Measurements from ENCODE around the gene USP43.

USP43 gene

DNA sequence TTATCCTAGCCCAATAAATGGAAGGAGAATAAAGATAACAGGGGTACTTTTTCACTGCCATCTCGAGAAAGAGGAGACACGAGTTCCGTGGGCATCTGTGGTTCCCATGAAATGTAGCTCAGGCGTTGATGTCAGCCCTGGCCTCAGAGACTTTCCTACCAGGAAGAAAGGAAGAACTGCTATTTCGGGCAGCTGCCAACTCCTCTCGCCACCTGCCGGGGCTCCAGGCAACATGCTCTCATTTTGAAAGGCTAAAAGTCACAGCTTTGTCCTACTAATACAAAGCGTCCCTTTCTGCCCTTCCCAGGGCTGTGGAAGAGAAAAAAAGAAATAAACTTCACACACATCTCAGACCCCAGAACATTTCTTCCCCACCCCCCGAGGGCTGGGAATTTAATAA is 80.3 kb downstream of the USP43 start:
- no peak for DNase-seq (ENCODE audit: low spot score)
- TF ChIP-seq, protein P1, sequence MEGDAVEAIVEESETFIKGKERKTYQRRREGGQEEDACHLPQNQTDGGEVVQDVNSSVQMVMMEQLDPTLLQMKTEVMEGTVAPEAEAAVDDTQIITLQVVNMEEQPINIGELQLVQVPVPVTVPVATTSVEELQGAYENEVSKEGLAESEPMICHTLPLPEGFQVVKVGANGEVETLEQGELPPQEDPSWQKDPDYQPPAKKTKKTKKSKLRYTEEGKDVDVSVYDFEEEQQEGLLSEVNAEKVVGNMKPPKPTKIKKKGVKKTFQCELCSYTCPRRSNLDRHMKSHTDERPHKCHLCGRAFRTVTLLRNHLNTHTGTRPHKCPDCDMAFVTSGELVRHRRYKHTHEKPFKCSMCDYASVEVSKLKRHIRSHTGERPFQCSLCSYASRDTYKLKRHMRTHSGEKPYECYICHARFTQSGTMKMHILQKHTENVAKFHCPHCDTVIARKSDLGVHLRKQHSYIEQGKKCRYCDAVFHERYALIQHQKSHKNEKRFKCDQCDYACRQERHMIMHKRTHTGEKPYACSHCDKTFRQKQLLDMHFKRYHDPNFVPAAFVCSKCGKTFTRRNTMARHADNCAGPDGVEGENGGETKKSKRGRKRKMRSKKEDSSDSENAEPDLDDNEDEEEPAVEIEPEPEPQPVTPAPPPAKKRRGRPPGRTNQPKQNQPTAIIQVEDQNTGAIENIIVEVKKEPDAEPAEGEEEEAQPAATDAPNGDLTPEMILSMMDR (IDR thresholded peaks at IDR 0.05; ENCODE audit: borderline replicate concordance, control extremely low read depth, extremely low read depth, insufficient read depth, missing control alignments) = no peak
- in situ Hi-C loops (cut with MboI; ENCODE audit: low sequenced_read_pairs, unreplicated experiment) = no loop called here

- TF ChIP-seq, protein P1 (IDR thresholded peaks at IDR 0.05; ENCODE audit: borderline replicate concordance, control extremely low read depth, extremely low read depth, insufficient read depth, missing control alignments) = no peak
- in situ Hi-C loops (cut with MboI; ENCODE audit: low sequenced_read_pairs, unreplicated experiment) = no loop called here
- DNase-seq (ENCODE audit: low spot score) = no peak
Measured at GRCh38 chr17:9726291-9726690, 81.0 kb downstream of the USP43 start.

- TF ChIP-seq, protein P1 (IDR thresholded peaks at IDR 0.05; ENCODE audit: borderline replicate concordance, control extremely low read depth, extremely low read depth, insufficient read depth, missing control alignments) = no peak
- in situ Hi-C loops (cut with MboI; ENCODE audit: low sequenced_read_pairs, unreplicated experiment) = no loop called here
- DNase-seq (ENCODE audit: low spot score) = no peak
Measured at GRCh38 chr17:9728005-9728404, 82.7 kb downstream of the USP43 start.

GRCh38 chr17:9728564-9728963 is 83.2 kb downstream of the USP43 start:
- TF ChIP-seq, protein P1 (IDR thresholded peaks at IDR 0.05; ENCODE audit: borderline replicate concordance, control extremely low read depth, extremely low read depth, insufficient read depth, missing control alignments) = no peak
- in situ Hi-C loops (cut with MboI; ENCODE audit: low sequenced_read_pairs, unreplicated experiment) = no loop called here
- no peak for DNase-seq (ENCODE audit: low spot score)

DNA sequence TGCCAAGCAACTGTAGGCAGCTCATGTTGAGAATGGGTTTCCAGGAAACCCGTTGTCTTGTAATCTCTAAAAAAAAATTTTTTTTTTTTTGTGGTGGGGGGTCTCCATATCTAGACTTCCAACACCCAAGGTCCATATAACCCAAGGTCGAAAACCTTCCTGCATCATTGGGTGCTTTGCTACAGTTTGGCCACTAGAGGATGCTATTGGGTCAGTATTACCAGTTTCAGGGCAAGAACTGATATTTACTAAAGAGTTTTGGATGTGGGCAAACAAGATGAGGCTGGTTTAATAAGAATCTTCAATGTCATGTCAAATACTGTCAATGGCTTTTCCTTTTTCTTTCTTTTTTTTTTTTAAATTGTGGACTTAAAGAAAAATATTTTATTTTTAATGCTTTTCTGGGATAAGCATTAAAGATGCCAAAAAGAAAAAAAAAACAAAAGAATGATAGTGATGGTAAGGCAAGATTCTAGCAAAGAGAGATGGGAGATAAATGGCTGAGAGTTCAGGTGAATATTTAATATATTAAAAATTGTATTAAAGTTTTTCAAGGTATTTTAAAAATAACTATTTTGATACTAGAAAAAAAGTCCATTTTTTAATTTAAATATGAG is 83.8 kb downstream of the USP43 start:
- TF ChIP-seq, protein P1 (IDR thresholded peaks at IDR 0.05; ENCODE audit: borderline replicate concordance, control extremely low read depth, extremely low read depth, insufficient read depth, missing control alignments) = peak; percentile 90
- in situ Hi-C loops (cut with MboI; ENCODE audit: low sequenced_read_pairs, unreplicated experiment) = no loop called here
- peak; percentile 80 for DNase-seq (ENCODE audit: low spot score)

DNA sequence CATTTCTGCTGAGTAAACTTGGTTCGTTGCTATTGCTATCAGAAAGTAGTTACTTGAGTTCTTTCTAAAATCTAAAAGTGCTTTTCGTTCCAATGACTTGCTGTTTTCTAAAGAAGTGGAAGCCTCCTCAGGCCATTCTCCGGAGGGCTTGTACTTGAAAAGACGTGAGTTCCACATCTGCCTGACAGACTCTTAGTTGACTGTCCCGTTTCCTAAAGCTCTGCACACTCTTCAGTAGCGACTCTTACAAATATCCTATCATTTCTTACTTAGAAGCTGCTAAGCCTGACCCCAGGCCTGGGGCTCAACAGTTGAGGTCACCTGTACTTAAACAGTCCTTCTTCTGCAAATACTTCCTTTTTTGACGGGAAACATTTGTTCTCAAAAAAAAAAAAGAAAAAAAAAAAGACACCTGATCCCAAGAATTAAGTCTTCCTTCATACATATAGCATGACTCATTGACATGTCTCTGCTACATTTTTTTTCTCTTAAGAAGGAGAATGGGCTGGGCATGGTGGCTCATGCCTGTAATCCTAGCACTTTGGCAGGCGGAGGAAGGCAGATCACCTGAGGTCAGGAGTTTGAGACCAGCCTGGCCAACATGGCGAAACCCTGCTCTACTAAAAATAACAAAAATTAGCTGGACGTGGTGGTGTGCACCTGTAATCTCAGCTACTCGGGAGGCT is 84.6 kb downstream of the USP43 start:
- in situ Hi-C loops (cut with MboI; ENCODE audit: low sequenced_read_pairs, unreplicated experiment) = no loop called here
- DNase-seq (ENCODE audit: low spot score) = no peak
- TF ChIP-seq, protein P1 (IDR thresholded peaks at IDR 0.05; ENCODE audit: borderline replicate concordance, control extremely low read depth, extremely low read depth, insufficient read depth, missing control alignments) = no peak
